ENCODE measurements around the gene PDE8A.

DNA sequence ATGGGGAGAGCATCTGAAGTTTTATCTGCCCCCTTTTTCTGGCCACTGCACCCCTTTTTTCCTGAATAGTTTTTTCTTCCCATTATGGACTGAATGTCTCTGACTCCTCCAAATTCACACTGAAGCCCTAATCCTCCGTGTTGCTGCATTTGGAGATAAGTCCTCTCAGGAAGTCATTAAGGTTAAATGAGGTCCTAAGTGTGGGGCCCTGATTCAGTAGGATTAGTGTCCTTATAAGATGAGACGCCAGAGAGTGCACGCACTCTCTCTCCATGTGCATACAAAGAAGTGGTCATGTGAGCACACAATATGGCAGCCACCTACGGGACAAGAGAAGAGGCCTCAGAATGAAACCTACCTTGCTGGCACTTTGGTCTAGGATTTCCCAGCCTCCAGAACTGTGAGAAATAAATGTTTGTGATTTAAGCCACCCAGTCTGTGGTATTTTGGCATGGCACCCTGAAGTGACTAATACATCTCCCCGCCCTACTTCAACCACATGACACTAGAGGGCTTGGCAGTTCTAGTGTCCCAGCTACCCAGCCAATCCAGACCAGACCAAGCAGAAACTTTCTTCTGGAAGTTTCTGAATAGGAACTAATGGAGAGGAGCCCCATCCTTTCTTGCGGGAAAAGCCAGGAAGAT is 191.3 kb downstream of the PDE8A start:
- TF ChIP-seq, protein P1, sequence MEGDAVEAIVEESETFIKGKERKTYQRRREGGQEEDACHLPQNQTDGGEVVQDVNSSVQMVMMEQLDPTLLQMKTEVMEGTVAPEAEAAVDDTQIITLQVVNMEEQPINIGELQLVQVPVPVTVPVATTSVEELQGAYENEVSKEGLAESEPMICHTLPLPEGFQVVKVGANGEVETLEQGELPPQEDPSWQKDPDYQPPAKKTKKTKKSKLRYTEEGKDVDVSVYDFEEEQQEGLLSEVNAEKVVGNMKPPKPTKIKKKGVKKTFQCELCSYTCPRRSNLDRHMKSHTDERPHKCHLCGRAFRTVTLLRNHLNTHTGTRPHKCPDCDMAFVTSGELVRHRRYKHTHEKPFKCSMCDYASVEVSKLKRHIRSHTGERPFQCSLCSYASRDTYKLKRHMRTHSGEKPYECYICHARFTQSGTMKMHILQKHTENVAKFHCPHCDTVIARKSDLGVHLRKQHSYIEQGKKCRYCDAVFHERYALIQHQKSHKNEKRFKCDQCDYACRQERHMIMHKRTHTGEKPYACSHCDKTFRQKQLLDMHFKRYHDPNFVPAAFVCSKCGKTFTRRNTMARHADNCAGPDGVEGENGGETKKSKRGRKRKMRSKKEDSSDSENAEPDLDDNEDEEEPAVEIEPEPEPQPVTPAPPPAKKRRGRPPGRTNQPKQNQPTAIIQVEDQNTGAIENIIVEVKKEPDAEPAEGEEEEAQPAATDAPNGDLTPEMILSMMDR (IDR thresholded peaks at IDR 0.05): no peak
- TF ChIP-seq POLR2A (IDR thresholded peaks at IDR 0.05): no peak

Measured in right lobe of liver (tissue), 4 donors.